Measurements from ENCODE around the gene HBA1.
"Not testable (repeated sequence)": the region's sequence is repeated elsewhere in the genome, so short reads cannot be mapped to it uniquely, and the experiment has no call there.

Gene HBA1

GRCh38 chr16:173928-174769 lies 2.3 kb upstream of the HBA1 start:
- in situ Hi-C loops (cut with MboI; ENCODE audit: low sequenced_read_pairs): not testable (repeated sequence)

- in situ Hi-C loops (cut with MboI; ENCODE audit: low sequenced_read_pairs): no loop called here
Observed at GRCh38 chr16:175011-175949, 1.2 kb upstream of the HBA1 start.

- in situ Hi-C loops (cut with MboI; ENCODE audit: low sequenced_read_pairs): not testable (repeated sequence)
Observed at GRCh38 chr16:176006-176405, 474 bp upstream of the HBA1 start.

GRCh38 chr16:177394-177822 lies 928 bp downstream of the HBA1 start:
- in situ Hi-C loops (cut with MboI; ENCODE audit: low sequenced_read_pairs): no loop called here

GRCh38 chr16:177981-178667 lies 1.6 kb downstream of the HBA1 start:
- in situ Hi-C loops (cut with MboI; ENCODE audit: low sequenced_read_pairs): no loop called here

GRCh38 chr16:178668-179015 lies 2.2 kb downstream of the HBA1 start:
- in situ Hi-C loops (cut with MboI; ENCODE audit: low sequenced_read_pairs): no loop called here

GRCh38 chr16:179211-180092 lies 3.0 kb downstream of the HBA1 start:
- in situ Hi-C loops (cut with MboI; ENCODE audit: low sequenced_read_pairs): no loop called here

- in situ Hi-C loops (cut with MboI; ENCODE audit: low sequenced_read_pairs): no loop called here
Observed at GRCh38 chr16:180101-180675, 3.7 kb downstream of the HBA1 start, which contains the start of gene HBQ1. HBQ1 (plus strand) TSS chr16:180459; CDS start chr16:180487, 28 bp downstream.

- in situ Hi-C loops (cut with MboI; ENCODE audit: low sequenced_read_pairs): no loop called here
Observed at GRCh38 chr16:180681-181564, 4.4 kb downstream of the HBA1 start.

GRCh38 chr16:181565-182021 lies 5.1 kb downstream of the HBA1 start:
- in situ Hi-C loops (cut with MboI; ENCODE audit: low sequenced_read_pairs): no loop called here

GRCh38 chr16:183005-183404 lies 6.5 kb downstream of the HBA1 start:
- in situ Hi-C loops (cut with MboI; ENCODE audit: low sequenced_read_pairs): no loop called here

GRCh38 chr16:185213-185612 lies 8.7 kb downstream of the HBA1 start:
- in situ Hi-C loops (cut with MboI; ENCODE audit: low sequenced_read_pairs): no loop called here

- in situ Hi-C loops (cut with MboI; ENCODE audit: low sequenced_read_pairs): no loop called here
Observed at GRCh38 chr16:185691-186090, 9.2 kb downstream of the HBA1 start.

GRCh38 chr16:187330-187729 lies 10.8 kb downstream of the HBA1 start:
- in situ Hi-C loops (cut with MboI; ENCODE audit: low sequenced_read_pairs): no loop called here

GRCh38 chr16:188674-189073 lies 12.2 kb downstream of the HBA1 start:
- in situ Hi-C loops (cut with MboI; ENCODE audit: low sequenced_read_pairs): no loop called here

GRCh38 chr16:189604-190186 lies 13.2 kb downstream of the HBA1 start:
- in situ Hi-C loops (cut with MboI; ENCODE audit: low sequenced_read_pairs): no loop called here

GRCh38 chr16:191831-192230 lies 15.4 kb downstream of the HBA1 start:
- in situ Hi-C loops (cut with MboI; ENCODE audit: low sequenced_read_pairs): no loop called here

GRCh38 chr16:192686-193085 lies 16.2 kb downstream of the HBA1 start:
- in situ Hi-C loops (cut with MboI; ENCODE audit: low sequenced_read_pairs): no loop called here

Measured in hTERT RPE-1 (cell line).